AG09309 (cell line): ENCODE measurements around the gene CDR2L.

Source experiments
- DNase-seq: peaks from one replicate; pipeline ENCODE4 v3.0.0-alpha.2; 2010; ENCODE audit warnings: low read depth
- H3K4me3 ChIP-seq: 2 replicates; pipeline ENCODE4 v1.5.1; 2011; ENCODE audit warnings: mild to moderate bottlenecking, low read depth, low read length, moderate library complexity; ENCODE audit not compliant: control insufficient read depth
- CTCF ChIP-seq: IDR thresholded peaks from 2 replicates; pipeline ENCODE4 v1.5.1; 2011; ENCODE audit warnings: mild to moderate bottlenecking, low read depth, low read length, inconsistent platforms; ENCODE audit not compliant: insufficient read depth, control insufficient read depth; ENCODE audit errors: missing control alignments

CDR2L gene

GRCh38 chr17:74972973-74973328 is 14.5 kb upstream of the CDR2L start:
- DNase-seq = no peak
- no peak overlapping the region for H3K4me3 ChIP-seq
- TF ChIP-seq CTCF = no peak

- H3K4me3 ChIP-seq = no peak overlapping the region
- TF ChIP-seq CTCF = no peak
- DNase-seq = no peak
Observed at GRCh38 chr17:74975943-74976342, 11.5 kb upstream of the CDR2L start.

- no peak overlapping the region for H3K4me3 ChIP-seq
- DNase-seq = no peak
- no peak for TF ChIP-seq CTCF
Observed at GRCh38 chr17:74977802-74978201, 9.6 kb upstream of the CDR2L start.

- no peak for TF ChIP-seq CTCF
- H3K4me3 ChIP-seq = no peak overlapping the region
- DNase-seq = no peak
Observed at GRCh38 chr17:74978240-74978639, 9.2 kb upstream of the CDR2L start.

- no peak for TF ChIP-seq CTCF
- DNase-seq = no peak
- no peak overlapping the region for H3K4me3 ChIP-seq
Observed at GRCh38 chr17:74979408-74980146, 7.9 kb upstream of the CDR2L start.

GRCh38 chr17:74981318-74981978 is 6.0 kb upstream of the CDR2L start:
- peak overlapping the region; percentile 78 for H3K4me3 ChIP-seq
- no peak for TF ChIP-seq CTCF
- DNase-seq = no peak
